Tibial artery (tissue), 4 donors: Measurements from ENCODE around the gene BICRAL.
"Not testable (repeated sequence)": the region's sequence is repeated elsewhere in the genome, so short reads cannot be mapped to it uniquely, and the experiment has no call there.

ENCODE experiments used
- DNase-seq, 2 donors: peaks; one replicate each; pipeline ENCODE4 v3.0.0-alpha.2; 2019
- H3K27ac ChIP-seq, 2 donors: fragments of 200-600 bp; sonication (generic) in 1 of 2; 1 replicate in 1 of 2; 2 replicates in 1 of 2; pipeline ENCODE4 v1.5.1; 2018 to 2019; ENCODE audit warnings: mild to moderate bottlenecking in 1 of 2
- H3K27me3 ChIP-seq, 2 donors: fragments of 200-600 bp; sonication (generic) in 1 of 2; one replicate each; pipeline versions ENCODE4 v1.5.1 to v1.6.0; 2016 to 2019
- H3K36me3 ChIP-seq, 3 donors: fragments of 200-600 bp; sonication (generic) in 2 of 3; one replicate each; pipeline ENCODE4 v1.5.1; 2016 to 2019; ENCODE audit warnings: mild to moderate bottlenecking in 2 of 3
- H3K4me1 ChIP-seq, 4 donors: fragments of 200-600 bp; sonication (generic) in 2 of 4; 1 replicate in 3 of 4; 2 replicates in 1 of 4; pipeline ENCODE4 v1.5.1; 2016 to 2019
- H3K4me3 ChIP-seq, 2 donors: fragments of 200-600 bp; sonication (generic) in 1 of 2; 1 replicate in 1 of 2; 2 replicates in 1 of 2; pipeline ENCODE4 v1.5.1; 2018 to 2019; ENCODE audit warnings: mild to moderate bottlenecking in 2 of 2
- H3K9me3 ChIP-seq, 3 donors: fragments of 200-600 bp; sonication (generic) in 1 of 3; one replicate each; pipeline ENCODE4 v1.5.1; 2016 to 2019
- intact Hi-C: fragments of 100-400 bp; cut with DNase I; formaldehyde crosslinking; loops from one replicate; pipeline ENCODE4 v1.15.0; 2023; ENCODE audit warnings: low total_unique reads
- TF ChIP-seq, protein P1 (sequence below), 2 experiments: fragments of 200-600 bp in 1 of 2; fragments of 450-650 bp in 1 of 2; IDR thresholded peaks; one replicate each; pipeline ENCODE4 v1.5.1; 2017 to 2019; ENCODE audit warnings: antibody characterized with exemption in 2 of 2, mild to moderate bottlenecking in 1 of 2, moderate library complexity in 1 of 2

BICRAL gene

DNA sequence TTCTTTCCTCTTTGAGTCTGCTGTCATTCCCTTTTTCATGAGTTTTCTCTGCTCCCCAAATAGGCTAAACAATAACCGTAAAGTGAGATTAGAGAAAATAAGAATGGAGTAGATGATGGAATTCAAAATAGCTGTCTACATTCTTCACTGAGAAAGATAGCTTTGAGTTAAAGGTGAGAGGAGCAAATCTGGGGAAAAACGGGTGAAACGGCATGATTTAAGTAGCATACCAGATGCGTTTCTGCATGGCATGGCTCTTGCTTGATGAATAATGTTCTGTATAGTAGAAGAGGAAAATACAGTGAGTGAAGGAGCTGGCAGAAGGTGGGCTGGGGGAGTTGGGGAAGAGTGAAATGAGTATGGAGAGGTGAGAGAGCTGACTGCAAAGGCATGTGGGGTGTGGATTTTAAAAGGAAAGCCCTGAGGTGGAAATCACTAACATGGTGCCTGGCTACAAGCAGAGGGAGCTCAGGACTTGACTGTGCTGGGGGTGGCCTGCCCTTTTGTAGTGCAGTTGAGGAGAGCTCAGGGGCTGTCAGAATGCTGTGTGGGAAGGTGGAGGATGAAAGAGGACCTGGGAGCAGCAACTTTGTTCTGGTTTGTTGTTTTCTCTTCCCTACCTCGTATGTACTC is 8.8 kb downstream of the BICRAL start:
- Histone ChIP-seq H3K4me1 (peaks cover 0 to 72% (median 50%) of the 10 kb centered on the region in 4 donors), H3K27me3 (no peaks in the 10 kb centered on the region), H3K4me3 (no peak overlapping the region), H3K36me3 (no peaks in the 10 kb centered on the region), H3K27ac (peak overlapping the region; percentile 19 to 99), H3K9me3 (no peaks in the 10 kb centered on the region)
- intact Hi-C loops: no loop called here
- TF ChIP-seq, protein P1, sequence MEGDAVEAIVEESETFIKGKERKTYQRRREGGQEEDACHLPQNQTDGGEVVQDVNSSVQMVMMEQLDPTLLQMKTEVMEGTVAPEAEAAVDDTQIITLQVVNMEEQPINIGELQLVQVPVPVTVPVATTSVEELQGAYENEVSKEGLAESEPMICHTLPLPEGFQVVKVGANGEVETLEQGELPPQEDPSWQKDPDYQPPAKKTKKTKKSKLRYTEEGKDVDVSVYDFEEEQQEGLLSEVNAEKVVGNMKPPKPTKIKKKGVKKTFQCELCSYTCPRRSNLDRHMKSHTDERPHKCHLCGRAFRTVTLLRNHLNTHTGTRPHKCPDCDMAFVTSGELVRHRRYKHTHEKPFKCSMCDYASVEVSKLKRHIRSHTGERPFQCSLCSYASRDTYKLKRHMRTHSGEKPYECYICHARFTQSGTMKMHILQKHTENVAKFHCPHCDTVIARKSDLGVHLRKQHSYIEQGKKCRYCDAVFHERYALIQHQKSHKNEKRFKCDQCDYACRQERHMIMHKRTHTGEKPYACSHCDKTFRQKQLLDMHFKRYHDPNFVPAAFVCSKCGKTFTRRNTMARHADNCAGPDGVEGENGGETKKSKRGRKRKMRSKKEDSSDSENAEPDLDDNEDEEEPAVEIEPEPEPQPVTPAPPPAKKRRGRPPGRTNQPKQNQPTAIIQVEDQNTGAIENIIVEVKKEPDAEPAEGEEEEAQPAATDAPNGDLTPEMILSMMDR (IDR thresholded peaks at IDR 0.05): no peak
- peak in 1 of 2 donors; percentile 59 for DNase-seq

DNA sequence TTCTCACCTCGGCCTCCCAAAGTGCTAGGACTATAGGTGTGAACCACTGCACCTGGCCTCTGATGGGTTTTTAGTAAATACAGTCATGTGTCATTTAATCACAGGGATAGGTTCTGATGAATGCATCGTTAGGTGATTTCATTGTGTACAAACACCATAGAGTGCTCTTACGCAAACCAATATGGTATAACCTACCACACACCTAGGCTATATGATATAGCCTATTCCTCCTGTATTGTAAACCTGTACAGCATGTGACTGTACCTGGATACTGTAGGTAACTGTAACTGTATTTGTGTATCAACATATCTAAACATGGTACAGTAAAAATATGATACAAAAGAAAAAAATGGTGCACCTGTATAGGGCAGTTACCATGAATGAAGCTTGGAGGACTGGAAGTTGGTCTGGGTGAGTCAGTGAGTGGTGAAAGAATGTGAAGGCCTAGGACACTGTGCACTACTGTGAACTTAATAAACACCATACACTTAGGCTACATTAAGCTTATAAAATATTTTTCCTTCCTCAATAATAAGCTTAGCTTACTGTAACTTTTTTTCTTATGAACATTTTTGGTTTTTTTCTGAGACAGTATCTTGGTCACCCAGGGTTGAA is 10.0 kb downstream of the BICRAL start:
- peaks cover 0 to 61% (median 39%) of the 10 kb centered on the region in 4 donors for H3K4me1 ChIP-seq
- H3K27ac ChIP-seq: peak overlapping the region; percentile 19 to 99
- H3K9me3 ChIP-seq: no peaks in the 10 kb centered on the region
- no peaks in the 10 kb centered on the region for H3K36me3 ChIP-seq
- DNase-seq: no peak
- intact Hi-C loops: no loop called here
- H3K27me3 ChIP-seq: no peaks in the 10 kb centered on the region
- TF ChIP-seq, protein P1 (IDR thresholded peaks at IDR 0.05): no peak
- H3K4me3 ChIP-seq: no peak overlapping the region

DNA sequence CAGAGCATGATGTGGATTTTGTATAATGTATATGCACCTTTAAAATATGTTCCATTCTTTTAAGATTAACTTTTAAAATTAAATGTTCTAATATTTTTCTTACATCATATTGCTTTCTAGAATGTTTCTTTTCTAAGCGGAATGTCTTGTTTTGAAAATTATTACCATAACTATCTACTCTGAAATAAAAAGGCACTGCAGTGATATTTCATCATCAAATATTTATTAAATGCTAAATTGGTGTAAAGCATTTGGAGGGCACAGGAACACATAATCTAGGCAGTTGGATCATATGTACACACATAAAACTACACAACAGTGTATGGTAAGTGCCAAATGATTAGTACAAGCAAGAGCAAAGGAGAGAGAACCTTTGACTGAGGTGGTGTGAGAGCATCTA is 13.8 kb downstream of the BICRAL start:
- no peaks in the 10 kb centered on the region for H3K36me3 ChIP-seq
- H3K27me3 ChIP-seq: no peaks in the 10 kb centered on the region
- TF ChIP-seq, protein P1 (IDR thresholded peaks at IDR 0.05): no peak
- H3K4me1 ChIP-seq: peaks cover 0 to 34% (median 19%) of the 10 kb centered on the region in 4 donors
- intact Hi-C loops: no loop called here
- H3K4me3 ChIP-seq: no peak overlapping the region
- no peaks in the 10 kb centered on the region for H3K9me3 ChIP-seq
- no peak for DNase-seq
- no peak overlapping the region for H3K27ac ChIP-seq

DNA sequence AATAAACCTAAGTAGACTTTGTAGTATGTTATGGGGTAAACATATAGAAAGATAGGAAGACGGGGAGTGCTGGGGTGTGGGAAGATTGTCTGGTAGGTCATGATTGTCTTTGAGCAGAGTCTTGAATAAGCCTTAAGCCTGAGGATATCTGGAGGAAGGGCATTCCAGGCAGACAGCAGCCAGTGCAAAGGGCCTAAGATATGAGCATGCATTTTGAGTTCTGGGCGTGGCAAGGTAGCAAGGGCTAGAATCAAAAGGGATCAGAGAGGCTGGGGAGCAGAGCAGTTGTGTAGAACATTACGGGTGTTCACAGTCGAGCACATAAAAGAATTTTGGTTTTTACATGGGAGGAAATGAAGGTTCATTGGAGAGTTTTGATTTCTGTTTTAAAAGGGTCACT is 14.3 kb downstream of the BICRAL start:
- Histone ChIP-seq H3K4me1 (peaks cover 4 to 34% (median 18%) of the 10 kb centered on the region in 4 donors), H3K36me3 (no peaks in the 10 kb centered on the region), H3K27me3 (no peaks in the 10 kb centered on the region), H3K9me3 (no peaks in the 10 kb centered on the region), H3K4me3 (no peak overlapping the region), H3K27ac (no peak overlapping the region)
- intact Hi-C loops: no loop called here
- TF ChIP-seq, protein P1 (IDR thresholded peaks at IDR 0.05): no peak
- no peak for DNase-seq

DNA sequence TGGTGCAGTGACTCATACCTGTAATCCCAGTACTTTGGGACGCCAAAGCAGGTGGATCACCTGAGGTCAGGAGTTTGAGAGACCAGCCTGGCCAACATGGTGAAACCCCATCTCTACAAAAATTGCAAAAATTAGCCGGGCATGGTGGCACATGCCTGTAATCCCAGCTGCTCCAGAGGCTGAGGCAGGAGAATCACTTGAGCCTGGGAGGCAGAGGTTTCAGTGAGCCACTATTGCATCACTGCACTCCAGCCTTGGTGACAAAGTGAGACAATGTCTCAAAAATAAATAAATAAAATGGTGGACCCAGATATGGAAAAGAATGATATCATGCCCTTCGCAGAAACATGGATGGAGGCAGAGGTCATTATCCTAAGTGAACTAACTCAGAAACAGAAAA is 15.8 kb downstream of the BICRAL start:
- H3K4me3 ChIP-seq, DNase-seq, H3K9me3 ChIP-seq, H3K27me3 ChIP-seq, H3K36me3 ChIP-seq, intact Hi-C loops: not testable (repeated sequence)
- H3K4me1 ChIP-seq: peaks cover 4 to 29% (median 17%) of the 10 kb centered on the region in 4 donors
- peak overlapping the region in 1 of 2 donors; percentile 80 for H3K27ac ChIP-seq

DNA sequence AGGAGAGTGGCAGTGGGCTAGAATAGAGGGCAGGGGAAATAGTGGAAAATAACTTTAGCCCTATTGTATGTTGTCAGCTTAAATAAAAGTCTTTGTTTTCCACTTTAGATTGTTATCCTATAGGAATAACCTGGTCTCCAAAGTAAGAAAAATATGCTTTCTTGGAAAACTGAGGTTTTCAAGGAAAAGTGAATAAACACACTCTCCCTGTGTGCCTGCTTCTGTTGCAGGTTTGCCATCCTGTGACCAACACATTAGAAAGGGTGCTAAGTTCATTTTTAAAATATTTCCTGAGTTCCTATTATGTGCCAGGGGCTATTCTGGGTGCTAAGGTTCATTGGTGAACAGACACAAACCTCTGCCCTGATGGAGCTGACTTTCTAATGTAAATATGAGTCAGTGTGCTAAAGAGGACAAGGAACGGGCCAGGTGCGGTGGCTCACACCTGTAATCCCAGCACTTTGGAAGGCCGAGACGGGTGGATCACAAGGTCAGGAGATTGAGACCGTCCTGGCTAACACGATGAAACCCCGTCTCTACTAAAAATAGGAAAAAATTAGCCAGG is 23.5 kb downstream of the BICRAL start:
- TF ChIP-seq, protein P1 (IDR thresholded peaks at IDR 0.05): no peak
- no peak overlapping the region for H3K4me3 ChIP-seq
- H3K36me3 ChIP-seq: peaks cover 0 to 8% (median 0%) of the 10 kb centered on the region in 3 donors
- no peak overlapping the region for H3K27ac ChIP-seq
- no peaks in the 10 kb centered on the region for H3K9me3 ChIP-seq
- DNase-seq: no peak
- H3K4me1 ChIP-seq: peaks cover 4 to 35% (median 11%) of the 10 kb centered on the region in 4 donors
- no peaks in the 10 kb centered on the region for H3K27me3 ChIP-seq
- intact Hi-C loops: no loop called here

DNA sequence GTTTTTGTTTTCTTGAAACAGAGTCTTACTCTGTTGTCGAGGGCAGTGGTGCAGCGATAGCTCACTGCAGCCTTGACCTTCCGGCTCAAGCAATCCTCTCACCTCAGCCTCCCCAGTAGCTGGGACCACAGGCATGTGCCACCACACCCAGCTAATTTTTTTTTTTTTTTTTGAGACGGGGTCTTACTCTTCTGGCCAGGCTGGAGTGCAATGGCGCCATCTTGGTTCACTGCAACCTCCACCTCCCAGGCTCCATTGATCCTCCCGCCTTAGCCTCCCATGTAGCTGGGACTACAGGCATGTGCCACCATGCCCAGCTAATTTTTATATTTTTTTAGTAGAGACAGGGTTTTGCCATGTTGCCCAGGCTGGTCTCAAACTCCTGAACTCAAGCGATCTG is 24.5 kb downstream of the BICRAL start:
- H3K27me3 ChIP-seq, intact Hi-C loops, H3K27ac ChIP-seq, DNase-seq, H3K36me3 ChIP-seq, H3K9me3 ChIP-seq, H3K4me3 ChIP-seq: not testable (repeated sequence)
- peaks cover 0 to 25% (median 7%) of the 10 kb centered on the region in 4 donors for H3K4me1 ChIP-seq
